ENCODE measurements around the gene SPI1. TPM values are rescaled to one million over a fixed set of nuclear protein-coding genes. Genes with fewer than 3 reads are reported as not detected.

SPI1 gene
- total and polyA plus RNA-seq, 2 donors (not counting 1 experiment from before 2014, with no cell fraction given) = 98.3 to 119 TPM

DNA sequence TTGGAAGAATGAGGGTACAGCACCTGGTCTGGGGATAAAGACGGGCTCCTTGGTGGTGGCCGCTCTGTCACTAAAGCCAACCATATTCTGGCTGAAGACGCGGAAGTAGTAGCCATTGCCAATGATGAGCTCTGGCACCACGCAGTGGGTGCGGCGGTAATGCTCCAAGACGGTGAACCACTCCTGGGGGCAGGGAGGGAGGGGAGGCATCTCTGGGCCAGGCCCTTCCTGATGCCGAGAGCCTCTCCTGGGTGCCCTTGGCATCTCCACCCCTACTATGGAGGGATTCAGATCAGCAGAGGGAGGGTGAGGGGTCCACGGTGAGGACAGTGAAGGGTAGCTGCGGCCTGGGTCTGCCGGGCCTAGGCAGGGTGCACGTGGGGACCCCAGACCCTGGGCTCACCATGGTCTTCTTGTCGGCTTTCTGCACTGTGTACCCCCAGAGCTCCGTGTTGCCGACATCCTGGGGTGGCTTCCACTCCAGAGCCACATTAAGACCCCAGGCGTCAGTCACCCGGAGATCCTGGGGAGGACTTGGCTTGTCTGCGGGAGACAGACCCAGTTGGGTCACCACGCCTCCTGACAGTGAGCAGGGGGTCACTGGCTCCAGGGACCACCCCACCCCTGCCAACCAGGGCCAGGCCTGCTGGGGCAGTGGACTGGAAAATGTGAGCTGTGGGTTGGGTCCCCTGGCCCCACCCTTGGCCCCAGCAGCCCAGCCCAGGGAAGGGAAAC lies 45.4 kb downstream of the SPI1 start:
- CTCF ChIA-PET = interaction anchor here (0.5 kb wide), 1 partner anchor 31 kb away, joined by 3 read pairs; no protein-coding TSS in a partner anchor
- POLR2A ChIA-PET = no interaction called here

More for the DNA sequence above, 45.4 kb downstream of the SPI1 start:
- no peak overlapping the region for H3K4me2 ChIP-seq (replicated peaks; ENCODE audit: low read depth, low read length, poor library complexity, severe bottlenecking)
- WGBS (ENCODE audit: insufficient coverage) = 97% methylated on average over 19 of the region's 20 CpGs
- H3K27ac ChIP-seq (ENCODE audit: low read length in 2 of 2) = no peak overlapping the region
- Mint-ChIP-seq H3K27ac (no peak overlapping the region), H3K4me1 (peaks cover 12% of the 10 kb centered on the region), H3K9me3 (ENCODE audit: insufficient read depth) (no peaks in the 10 kb centered on the region), H3K4me3 (no peak overlapping the region), H3K27me3 (no peaks in the 10 kb centered on the region)
- no peaks in the 10 kb centered on the region for H3K9me3 ChIP-seq (ENCODE audit: control extremely low read depth in 1 of 3, control insufficient read depth in 2 of 3, insufficient read depth in 1 of 3, low read length in 2 of 3)
- ATAC-seq (ENCODE audit: low read depth) (no peak), DNase-seq (no peak)
- TF ChIP-seq EZH2 (IDR thresholded peaks at IDR 0.05; ENCODE audit: borderline replicate concordance, insufficient read depth, low read depth, low read length, poor library complexity, severe bottlenecking) (no peak), CTCF (IDR thresholded peaks at IDR 0.05) (no peak)
- no peak overlapping the region for H3K9ac ChIP-seq (ENCODE audit: low read length)
- H3K36me3 ChIP-seq (replicated peaks in 1 of 2; ENCODE audit: control extremely low read depth in 1 of 2, control insufficient read depth in 1 of 2, extremely low read depth in 1 of 2, insufficient read depth in 2 of 2, low read length in 1 of 2) = peaks cover 0 to 26% of the 10 kb centered on the region in 2 experiments
- no peak overlapping the region for H2AFZ ChIP-seq (ENCODE audit: insufficient read depth, low read depth, low read length, poor library complexity, severe bottlenecking)
- intact Hi-C loops (cut with micrococcal nuclease) = no loop called here
- no peaks in the 10 kb centered on the region for H3K79me2 ChIP-seq (ENCODE audit: control insufficient read depth, insufficient read depth, low read length)
- no peaks in the 10 kb centered on the region for H3K27me3 ChIP-seq (replicated peaks in 1 of 4; ENCODE audit: control extremely low read depth in 1 of 4, control insufficient read depth in 3 of 4, insufficient read depth in 4 of 4, low read length in 3 of 4)
- peaks cover 0 to 12% of the 10 kb centered on the region in 2 donors for H3K4me1 ChIP-seq (ENCODE audit: control insufficient read depth in 2 of 2, insufficient read depth in 2 of 2, low read length in 2 of 2)
- H3K4me3 ChIP-seq (ENCODE audit: control extremely low read depth in 1 of 5, extremely low read depth in 1 of 5, insufficient read depth in 1 of 5, low read depth in 2 of 5, low read length in 4 of 5) = no peak overlapping the region
- H4K20me1 ChIP-seq (ENCODE audit: control insufficient read depth, insufficient read depth, low read length, poor library complexity, severe bottlenecking) = no peaks in the 10 kb centered on the region

Measured in B cell (primary cell).